GM18858 (cell line): Measurements from ENCODE around the gene NXN.
"Not testable (repeated sequence)": the region's sequence is repeated elsewhere in the genome, so short reads cannot be mapped to it uniquely, and the experiment has no call there.

Experiments
- ATAC-seq: cut with Tn5 transposase; IDR thresholded peaks from one replicate; pipeline ENCODE4 v1.9.1; 2021; ENCODE audit not compliant: unreplicated experiment

The NXN gene

GRCh38 chr17:1007310-1008007 lies 27.9 kb upstream of the NXN start:
- ATAC-seq: no peak

GRCh38 chr17:1006054-1006453 lies 26.5 kb upstream of the NXN start:
- ATAC-seq: no peak

- no peak for ATAC-seq
Observed at GRCh38 chr17:1005361-1005946, 25.9 kb upstream of the NXN start.

- no peak for ATAC-seq
Observed at GRCh38 chr17:1004769-1005295, 25.3 kb upstream of the NXN start.

GRCh38 chr17:1003972-1004768 lies 24.6 kb upstream of the NXN start:
- no peak for ATAC-seq

GRCh38 chr17:1003633-1003971 lies 24.0 kb upstream of the NXN start:
- ATAC-seq: no peak

- no peak for ATAC-seq
Observed at GRCh38 chr17:1002771-1003555, 23.4 kb upstream of the NXN start.

GRCh38 chr17:1002412-1002753 lies 22.8 kb upstream of the NXN start:
- no peak for ATAC-seq

GRCh38 chr17:1001640-1002411 lies 22.2 kb upstream of the NXN start:
- ATAC-seq: no peak

GRCh38 chr17:1000597-1001461 lies 21.3 kb upstream of the NXN start:
- ATAC-seq: no peak

GRCh38 chr17:998111-998510 lies 18.5 kb upstream of the NXN start:
- no peak for ATAC-seq

- ATAC-seq: peak; percentile 80
Observed at GRCh38 chr17:996554-997344, 17.2 kb upstream of the NXN start, which contains the start of gene TIMM22. Gene TIMM22, plus strand, starts transcription at chr17:997129. Its CDS starts 14 bp downstream, at chr17:997143.

- ATAC-seq: not testable (repeated sequence)
Observed at GRCh38 chr17:995324-995723, 15.7 kb upstream of the NXN start.

- no peak for ATAC-seq
Observed at GRCh38 chr17:992933-993332, 13.4 kb upstream of the NXN start.

GRCh38 chr17:988561-988960 lies 9.0 kb upstream of the NXN start:
- no peak for ATAC-seq

GRCh38 chr17:987931-988330 lies 8.4 kb upstream of the NXN start:
- ATAC-seq: no peak

GRCh38 chr17:986322-986929 lies 6.8 kb upstream of the NXN start:
- no peak for ATAC-seq

GRCh38 chr17:983921-984320 lies 4.3 kb upstream of the NXN start:
- ATAC-seq: no peak
